HFF-Myc (cell line): ENCODE measurements around the gene URGCP.

Source experiments
- DNase-seq: peaks from one replicate; pipeline ENCODE4 v3.0.0-alpha.2; 2011; ENCODE audit warnings: low read depth; ENCODE audit errors: extremely low read depth
- H3K4me3 ChIP-seq: replicated peaks from 2 replicates; pipeline ENCODE4 v1.5.1; 2011; ENCODE audit warnings: low read depth, mild to moderate bottlenecking, control low read depth, low read length
- TF ChIP-seq, protein P1 (sequence below): IDR thresholded peaks from 2 replicates; pipeline ENCODE4 v1.5.1; 2012; ENCODE audit warnings: mild to moderate bottlenecking, low read depth, low read length, control low read depth; ENCODE audit errors: missing control alignments

Gene URGCP

DNA sequence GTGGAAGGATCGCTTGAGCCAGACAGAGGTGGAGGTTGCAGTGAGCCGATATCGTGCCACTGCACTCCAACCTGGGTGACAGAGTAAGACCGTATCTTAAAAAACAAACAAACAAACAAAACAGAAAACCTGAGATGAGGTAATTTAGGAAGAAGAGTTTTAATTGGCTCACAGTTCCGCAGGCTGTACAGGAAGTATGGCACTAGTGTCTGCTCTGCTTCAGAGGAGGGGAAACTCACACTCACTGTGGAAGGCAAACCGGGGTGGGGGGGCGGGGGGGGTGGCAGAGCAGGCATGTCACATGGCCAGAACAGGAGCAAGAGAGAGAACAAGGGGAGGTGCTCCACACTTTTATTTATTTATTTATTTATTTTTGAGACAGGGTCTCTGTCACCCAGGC, 24.9 kb upstream of the URGCP start:
- TF ChIP-seq, protein P1, sequence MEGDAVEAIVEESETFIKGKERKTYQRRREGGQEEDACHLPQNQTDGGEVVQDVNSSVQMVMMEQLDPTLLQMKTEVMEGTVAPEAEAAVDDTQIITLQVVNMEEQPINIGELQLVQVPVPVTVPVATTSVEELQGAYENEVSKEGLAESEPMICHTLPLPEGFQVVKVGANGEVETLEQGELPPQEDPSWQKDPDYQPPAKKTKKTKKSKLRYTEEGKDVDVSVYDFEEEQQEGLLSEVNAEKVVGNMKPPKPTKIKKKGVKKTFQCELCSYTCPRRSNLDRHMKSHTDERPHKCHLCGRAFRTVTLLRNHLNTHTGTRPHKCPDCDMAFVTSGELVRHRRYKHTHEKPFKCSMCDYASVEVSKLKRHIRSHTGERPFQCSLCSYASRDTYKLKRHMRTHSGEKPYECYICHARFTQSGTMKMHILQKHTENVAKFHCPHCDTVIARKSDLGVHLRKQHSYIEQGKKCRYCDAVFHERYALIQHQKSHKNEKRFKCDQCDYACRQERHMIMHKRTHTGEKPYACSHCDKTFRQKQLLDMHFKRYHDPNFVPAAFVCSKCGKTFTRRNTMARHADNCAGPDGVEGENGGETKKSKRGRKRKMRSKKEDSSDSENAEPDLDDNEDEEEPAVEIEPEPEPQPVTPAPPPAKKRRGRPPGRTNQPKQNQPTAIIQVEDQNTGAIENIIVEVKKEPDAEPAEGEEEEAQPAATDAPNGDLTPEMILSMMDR: no peak
- no peak for DNase-seq
- H3K4me3 ChIP-seq: no peak overlapping the region

DNA sequence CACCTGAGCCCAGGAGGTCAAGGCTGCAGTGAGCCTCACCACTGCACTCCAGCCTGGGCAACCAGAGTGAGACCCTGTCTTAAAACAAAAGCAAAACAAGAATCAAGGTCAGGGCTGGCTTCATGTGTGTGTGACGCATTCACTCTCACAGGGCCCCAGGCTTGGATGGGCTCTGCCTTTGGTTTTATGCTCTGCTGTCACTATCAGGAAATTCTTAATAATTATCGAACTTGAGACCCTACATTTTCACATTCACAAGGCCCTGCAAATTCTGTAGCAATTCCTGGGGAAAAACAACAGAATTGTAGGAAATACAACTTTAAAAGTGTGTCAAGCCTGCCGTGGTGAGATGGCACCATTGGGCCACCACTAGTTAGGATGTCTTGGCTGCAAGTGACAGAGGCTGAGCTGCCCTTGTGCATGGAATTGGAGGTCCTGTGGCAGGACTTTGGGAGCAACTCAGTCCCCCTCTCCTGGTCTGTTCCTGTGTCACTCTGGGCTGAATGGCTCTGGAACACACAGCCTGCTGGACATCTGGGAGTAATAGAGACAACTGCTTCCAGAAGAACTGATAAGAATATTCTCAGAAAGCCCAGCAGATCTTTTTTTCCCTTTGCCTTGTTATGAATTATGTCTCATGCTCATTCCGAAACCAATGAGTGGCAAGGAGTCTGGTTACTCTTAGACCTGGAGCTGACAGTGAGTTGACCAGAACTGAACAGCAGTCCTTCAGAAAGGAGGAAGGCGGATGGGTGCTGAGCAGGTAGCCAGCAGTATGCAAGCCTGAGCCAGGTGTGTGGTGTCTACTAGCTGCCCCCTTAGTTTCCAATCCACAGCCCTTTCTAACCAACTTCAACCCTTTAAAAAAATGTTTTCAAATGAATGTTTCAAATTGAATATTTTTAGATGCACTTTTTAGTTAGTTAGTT, 23.4 kb upstream of the URGCP start:
- TF ChIP-seq, protein P1: no peak
- DNase-seq: no peak
- no peak overlapping the region for H3K4me3 ChIP-seq

DNA sequence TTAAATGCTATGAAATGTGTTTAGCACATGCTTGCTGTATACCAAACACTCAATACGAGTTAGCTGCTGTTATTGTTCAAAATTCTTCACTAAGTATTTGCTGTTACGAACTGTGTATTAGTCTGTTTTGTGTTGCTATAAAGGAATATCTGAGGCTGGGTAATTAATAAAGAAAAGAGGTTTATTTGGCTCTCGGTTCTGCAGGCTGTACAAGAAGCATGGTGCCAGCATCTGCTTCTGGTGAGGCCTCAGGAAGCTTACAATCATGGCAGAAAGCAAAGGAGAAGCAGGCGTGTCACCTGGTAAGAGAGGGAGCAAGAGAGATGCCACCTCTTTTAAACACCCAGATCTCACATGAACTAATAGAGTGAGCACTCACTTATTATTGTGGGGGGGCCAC, 21.4 kb upstream of the URGCP start:
- DNase-seq: no peak
- no peak overlapping the region for H3K4me3 ChIP-seq
- TF ChIP-seq, protein P1: no peak

DNA sequence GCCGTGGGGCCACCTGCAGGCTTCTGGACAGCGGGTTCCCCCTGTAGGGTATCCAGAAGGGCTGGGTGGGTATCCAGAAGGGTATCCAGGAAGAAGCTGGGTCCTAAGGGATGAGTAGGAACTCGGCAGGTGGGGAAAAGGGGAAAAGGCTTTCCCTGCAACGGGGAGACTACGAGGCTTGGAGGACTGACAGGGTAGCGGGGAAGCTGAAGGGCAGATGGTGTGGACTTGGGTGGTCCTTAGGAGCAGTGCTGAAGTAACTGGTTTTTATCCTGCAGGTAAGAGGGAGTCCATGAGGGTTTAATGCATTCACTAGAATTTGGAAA, 20.4 kb upstream of the URGCP start:
- DNase-seq: no peak
- TF ChIP-seq, protein P1: no peak
- peak overlapping the region; percentile 51 for H3K4me3 ChIP-seq

DNA sequence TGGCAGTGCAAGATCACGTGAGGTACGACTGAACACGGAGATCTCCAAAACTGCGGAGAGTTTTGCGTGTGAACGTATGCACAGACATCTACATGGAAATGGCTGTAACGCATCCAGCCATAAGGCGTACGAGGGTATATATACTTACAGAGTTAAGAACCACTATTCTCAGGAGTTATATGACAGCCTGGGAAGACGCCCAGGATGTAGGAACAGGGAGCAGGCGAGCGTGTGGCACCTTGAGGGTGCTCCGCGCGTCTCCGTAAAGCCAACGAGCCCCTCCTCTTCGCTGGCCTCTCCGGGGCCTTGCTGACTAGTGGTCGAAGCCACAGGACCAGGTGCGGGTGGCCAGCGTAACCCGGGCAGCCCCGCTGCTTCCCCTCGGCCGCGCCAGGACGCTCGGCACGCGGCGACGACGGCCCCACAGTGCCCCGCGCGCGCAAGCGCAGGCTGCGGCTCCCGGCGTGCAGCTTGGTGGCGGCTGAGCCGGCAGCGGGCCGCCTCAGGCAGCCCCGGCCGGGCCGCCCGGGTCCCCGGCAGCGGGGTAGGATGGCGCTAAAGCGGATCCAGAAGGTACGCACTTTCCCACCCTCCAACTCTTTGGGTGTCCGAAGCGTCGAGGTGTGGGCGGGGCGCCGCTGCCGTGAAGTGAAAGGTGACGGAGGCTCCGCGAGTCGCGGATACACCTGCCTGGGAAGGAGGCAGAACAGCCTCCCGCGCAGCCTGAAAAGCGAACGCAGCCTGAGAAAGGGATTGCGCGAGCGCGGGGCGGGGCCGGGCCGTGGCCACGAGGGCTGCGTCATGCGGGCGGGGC, 19.8 kb upstream of the URGCP start, which contains the start of gene UBE2D4:
TSS of gene UBE2D4 (plus strand) at position 453 of the 814 bp plus-strand sequence. CDS start at position 550, 97 bp downstream.
- TF ChIP-seq, protein P1: no peak
- peak within 1 kb of the TSS; percentile 51 for H3K4me3 ChIP-seq
- no peak for DNase-seq

DNA sequence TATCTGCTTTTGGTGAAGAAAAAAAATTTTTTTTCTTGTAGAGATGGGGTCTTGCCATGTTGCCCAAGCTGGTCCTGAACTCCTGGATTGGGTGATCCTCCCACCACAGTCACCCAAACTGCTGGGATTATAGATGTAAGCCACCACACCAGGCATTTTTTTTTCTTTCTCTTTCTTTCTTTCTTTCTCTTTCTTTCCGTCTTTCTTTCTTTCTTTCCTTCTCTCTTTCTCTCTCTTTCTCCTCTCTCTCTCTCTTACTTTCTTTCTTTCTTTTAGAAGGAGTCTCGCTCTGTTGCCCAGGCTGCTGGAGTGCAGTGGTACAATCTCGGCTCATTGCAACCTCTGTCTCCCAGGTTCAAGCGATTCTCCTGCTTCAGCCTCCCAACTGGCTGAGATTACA, 16.3 kb upstream of the URGCP start:
- TF ChIP-seq, protein P1: no peak
- H3K4me3 ChIP-seq: no peak overlapping the region
- DNase-seq: no peak
